Kidney epithelial cell (primary cell): ENCODE results near the gene MBNL1. TPM values are rescaled to one million over a fixed set of nuclear protein-coding genes. Genes with fewer than 3 reads are reported as not detected.

ENCODE experiments used
- DNase-seq: peaks from one replicate; pipeline ENCODE4 v3.0.0-alpha.2; 2010; ENCODE audit warnings: low read depth
- H3K27me3 ChIP-seq: 2 replicates; pipeline ENCODE4 v1.6.0; 2011; ENCODE audit warnings: low read length; ENCODE audit not compliant: control insufficient read depth, insufficient read depth
- H3K36me3 ChIP-seq: 2 replicates; pipeline ENCODE4 v1.5.1; 2011; ENCODE audit warnings: low read length; ENCODE audit not compliant: control insufficient read depth, insufficient read depth
- H3K4me3 ChIP-seq: 2 replicates; pipeline ENCODE4 v1.5.1; 2011; ENCODE audit warnings: low read depth, mild to moderate bottlenecking, control low read depth, low read length
- total RNA-seq: library from RNA; depleted of rRNA; stranded (reverse); fragments of >200 nt; gene quantifications from 2 replicates; pipeline ENCODE4 v1.2.3, GENCODE V29; 2015
- TF ChIP-seq, protein P1 (sequence below): IDR thresholded peaks from 2 replicates; pipeline ENCODE4 v1.5.1; 2011; ENCODE audit warnings: mild to moderate bottlenecking, moderate library complexity, low read length, control low read depth, inconsistent platforms; ENCODE audit not compliant: insufficient read depth, poor library complexity, severe bottlenecking

The MBNL1 gene
- total RNA-seq, 1 donor from 2014 or later: 47.5 TPM

DNA sequence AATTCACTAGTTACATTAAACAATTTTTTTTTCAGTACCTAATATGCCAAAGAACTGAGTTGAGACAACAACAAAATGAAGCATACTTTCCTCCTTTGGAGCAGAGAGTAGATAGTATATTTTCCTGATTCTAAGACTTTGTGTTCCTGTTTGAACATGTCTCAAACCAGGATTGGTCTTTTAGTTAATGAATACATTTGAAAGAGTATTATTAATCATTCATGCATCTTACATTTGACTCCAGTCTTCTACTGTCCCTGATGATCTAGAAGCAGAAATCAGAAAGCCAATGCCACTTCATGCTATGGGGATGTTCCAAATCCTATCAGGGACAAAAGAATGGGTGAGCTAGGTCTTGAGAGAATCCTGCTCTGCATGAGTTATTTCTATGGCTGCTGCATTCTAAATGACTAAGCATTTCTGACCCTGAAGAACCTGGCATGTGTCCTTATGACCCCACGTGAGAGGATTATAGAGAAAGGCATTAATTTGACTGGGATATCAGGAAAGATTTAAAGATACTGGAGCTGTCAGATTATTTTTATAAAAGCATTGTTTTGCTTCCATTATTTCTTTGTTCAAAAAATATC, 32.9 kb upstream of the MBNL1 start:
- Histone ChIP-seq H3K4me3 (no peak overlapping the region), H3K36me3 (no peaks in the 10 kb centered on the region), H3K27me3 (no peaks in the 10 kb centered on the region)
- TF ChIP-seq, protein P1, sequence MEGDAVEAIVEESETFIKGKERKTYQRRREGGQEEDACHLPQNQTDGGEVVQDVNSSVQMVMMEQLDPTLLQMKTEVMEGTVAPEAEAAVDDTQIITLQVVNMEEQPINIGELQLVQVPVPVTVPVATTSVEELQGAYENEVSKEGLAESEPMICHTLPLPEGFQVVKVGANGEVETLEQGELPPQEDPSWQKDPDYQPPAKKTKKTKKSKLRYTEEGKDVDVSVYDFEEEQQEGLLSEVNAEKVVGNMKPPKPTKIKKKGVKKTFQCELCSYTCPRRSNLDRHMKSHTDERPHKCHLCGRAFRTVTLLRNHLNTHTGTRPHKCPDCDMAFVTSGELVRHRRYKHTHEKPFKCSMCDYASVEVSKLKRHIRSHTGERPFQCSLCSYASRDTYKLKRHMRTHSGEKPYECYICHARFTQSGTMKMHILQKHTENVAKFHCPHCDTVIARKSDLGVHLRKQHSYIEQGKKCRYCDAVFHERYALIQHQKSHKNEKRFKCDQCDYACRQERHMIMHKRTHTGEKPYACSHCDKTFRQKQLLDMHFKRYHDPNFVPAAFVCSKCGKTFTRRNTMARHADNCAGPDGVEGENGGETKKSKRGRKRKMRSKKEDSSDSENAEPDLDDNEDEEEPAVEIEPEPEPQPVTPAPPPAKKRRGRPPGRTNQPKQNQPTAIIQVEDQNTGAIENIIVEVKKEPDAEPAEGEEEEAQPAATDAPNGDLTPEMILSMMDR: no peak
- DNase-seq: peak; percentile 31

DNA sequence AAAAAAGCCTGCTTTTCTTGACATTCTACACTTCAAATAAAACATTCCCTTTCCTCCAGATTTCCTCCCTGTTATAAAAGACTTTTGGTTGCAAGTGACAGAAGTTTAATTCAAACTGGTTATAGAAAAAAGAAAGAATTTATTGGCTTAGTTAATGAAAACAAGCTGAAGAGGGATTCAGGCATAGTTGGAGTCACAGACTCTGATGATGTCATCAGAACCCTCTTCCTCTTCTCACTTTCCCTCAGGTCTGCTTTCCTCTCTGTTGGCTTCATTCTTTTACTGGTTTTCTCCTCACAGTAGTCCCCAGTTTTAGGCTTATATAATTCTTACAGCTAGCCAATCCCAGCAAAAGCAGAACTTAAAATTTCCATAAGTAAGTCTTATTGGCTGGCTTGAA, 32.0 kb upstream of the MBNL1 start:
- Histone ChIP-seq H3K36me3 (no peaks in the 10 kb centered on the region), H3K4me3 (no peak overlapping the region), H3K27me3 (no peaks in the 10 kb centered on the region)
- DNase-seq: no peak
- TF ChIP-seq, protein P1: no peak

GRCh38 chr3:152241142-152242017, 27.3 kb upstream of the MBNL1 start:
- Histone ChIP-seq H3K4me3 (no peak overlapping the region), H3K36me3 (no peaks in the 10 kb centered on the region), H3K27me3 (no peaks in the 10 kb centered on the region)
- TF ChIP-seq, protein P1: no peak
- no peak for DNase-seq

DNA sequence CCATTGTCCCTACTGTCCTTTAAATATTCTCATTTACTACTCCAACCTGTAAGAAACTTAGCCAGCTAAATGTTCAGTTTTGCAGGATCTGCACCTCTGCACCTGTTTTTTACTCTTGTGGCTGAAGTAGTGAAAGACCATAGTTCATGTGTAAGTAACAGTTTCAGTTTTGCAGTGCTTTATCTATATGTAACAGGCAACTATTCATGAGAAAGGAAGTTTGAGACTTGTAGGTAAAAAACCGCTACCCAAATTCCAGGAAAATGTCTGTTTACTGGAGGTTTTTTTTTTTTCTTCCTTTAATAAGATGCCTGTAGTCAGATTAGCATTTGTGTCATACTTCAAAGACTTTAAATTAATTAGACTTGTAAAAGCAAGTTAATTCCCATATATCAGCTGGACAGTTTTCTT, 25.4 kb upstream of the MBNL1 start:
- no peaks in the 10 kb centered on the region for H3K36me3 ChIP-seq
- no peak overlapping the region for H3K4me3 ChIP-seq
- no peaks in the 10 kb centered on the region for H3K27me3 ChIP-seq
- no peak for DNase-seq
- TF ChIP-seq, protein P1: no peak

GRCh38 chr3:152243721-152244516, 24.8 kb upstream of the MBNL1 start:
- H3K27me3 ChIP-seq: no peaks in the 10 kb centered on the region
- TF ChIP-seq, protein P1: no peak
- no peak for DNase-seq
- H3K36me3 ChIP-seq: no peaks in the 10 kb centered on the region
- H3K4me3 ChIP-seq: no peak overlapping the region
